Tibial nerve (tissue), 4 donors: Measurements from ENCODE around the gene MSI2.

Experiments used
- CTCF ChIP-seq, 5 experiments: fragments of 200-600 bp in 3 of 5; fragments of 450-650 bp in 2 of 5; sonication (generic) in 3 of 5; IDR thresholded peaks; one replicate each; pipeline ENCODE4 v1.5.1; 2016 to 2019; ENCODE audit warnings: antibody characterized with exemption in 5 of 5, mild to moderate bottlenecking in 3 of 5, moderate library complexity in 2 of 5
- EP300 ChIP-seq, 2 donors: sonication (generic); formaldehyde crosslinking; IDR thresholded peaks; one replicate each; pipeline ENCODE4 v1.6.1; 2017; ENCODE audit warnings: antibody characterized with exemption in 2 of 2, mild to moderate bottlenecking in 1 of 2
- POLR2A ChIP-seq, 2 donors: fragments of 450-650 bp; IDR thresholded peaks; one replicate each; pipeline ENCODE4 v1.6.1; 2017; ENCODE audit warnings: antibody characterized with exemption in 2 of 2, mild to moderate bottlenecking in 2 of 2, moderate library complexity in 2 of 2

- no peak for TF ChIP-seq CTCF (IDR thresholded peaks at IDR 0.05)
- TF ChIP-seq POLR2A (IDR thresholded peaks at IDR 0.05), result no peak
- no peak for TF ChIP-seq EP300 (IDR thresholded peaks at IDR 0.05)
Measured at GRCh38 chr17:57553526-57553925, 297.2 kb downstream of the MSI2 start.
